Adipose tissue (tissue), 3 donors: ENCODE results near the gene FOXRED1. TPM values are rescaled to one million over a fixed set of nuclear protein-coding genes. Genes with fewer than 3 reads are reported as not detected.
"Not testable (repeated sequence)": the region's sequence is repeated elsewhere in the genome, so short reads cannot be mapped to it uniquely, and the experiment has no call there.

Source experiments
- H3K27ac ChIP-seq: one replicate; pipeline ENCODE4 v1.5.1; 2013; ENCODE audit warnings: low read depth, low read length
- WGBS, 3 donors: extraction: QIAGEN DNeasy Blood & Tissue Kit; methylation state at CpG; one replicate each; pipeline ENCODE4 v1.1.7; 2013; 5-methylcytosine and 5-hydroxymethylcytosine counted together
- polyA plus RNA-seq, 3 donors: library from polyadenylated mRNA; stranded (reverse); fragments of 200-250 nt; gene quantifications; one replicate each; pipeline ENCODE4 v1.2.3, GENCODE V29; 2013
- donor health status: healthy with polysubstance abuse.
- donor health status: Bipolar disorder and iron deficiency.
- donor health status: healthy.

FOXRED1 gene
- polyA plus RNA-seq, 3 donors = 10.4 to 27.7 (median 24.5) TPM

DNA sequence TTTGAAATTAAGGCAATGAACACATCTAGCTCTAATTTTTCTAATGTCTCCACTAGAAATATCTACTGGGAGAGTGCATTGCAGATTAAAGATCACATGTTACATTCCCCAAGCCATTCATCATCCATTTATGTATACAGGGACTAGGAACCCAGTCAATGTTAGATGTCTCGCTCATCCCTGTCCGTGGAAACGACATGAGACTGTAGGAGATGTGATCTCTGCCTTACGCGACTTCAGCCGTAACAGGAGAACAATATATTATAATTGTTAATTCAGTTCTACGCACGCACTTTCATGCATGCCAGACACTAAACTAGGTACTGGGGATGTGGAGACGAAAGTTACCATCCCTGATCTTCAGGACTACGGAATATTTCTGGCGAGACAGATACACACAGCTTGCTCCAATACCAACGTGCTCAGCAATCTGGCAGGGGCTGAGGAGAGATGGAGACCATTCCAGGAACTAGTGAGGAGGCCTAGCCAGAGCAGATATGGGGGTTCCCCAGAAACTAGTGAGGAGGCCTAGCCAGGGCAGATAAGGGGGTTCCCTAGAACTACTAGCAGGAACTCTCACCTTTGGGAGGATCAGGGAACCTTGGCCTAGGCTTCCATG, 35.6 kb downstream of the FOXRED1 start:
- WGBS, 3 donors = 33 to 46% (median 42%) methylated on average over 12 of the region's 12 CpGs
- no peak overlapping the region for H3K27ac ChIP-seq

DNA sequence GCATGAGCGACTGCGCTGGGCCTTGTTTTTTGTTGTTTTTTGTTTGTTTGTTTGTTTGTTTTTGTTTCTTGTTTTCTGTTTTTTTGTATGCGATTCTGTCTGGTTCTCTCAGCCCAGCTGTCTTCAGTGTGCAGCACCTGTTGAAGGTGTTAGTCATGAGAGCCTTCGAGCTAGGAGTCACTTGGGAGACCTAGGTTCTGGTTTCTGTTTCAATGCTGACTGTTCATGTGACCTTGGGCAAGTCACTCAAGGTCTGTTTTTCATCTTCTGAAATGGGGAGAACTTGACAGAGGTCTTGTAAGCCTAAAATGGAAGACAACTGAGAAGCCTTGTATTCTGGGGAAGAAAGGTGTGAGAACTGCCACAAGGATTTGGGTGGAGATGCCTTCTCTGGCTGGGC, 36.7 kb downstream of the FOXRED1 start:
- H3K27ac ChIP-seq = no peak overlapping the region
- 84 to 95% (median 89%) methylated on average over 4 of the region's 4 CpGs for WGBS, 3 donors

DNA sequence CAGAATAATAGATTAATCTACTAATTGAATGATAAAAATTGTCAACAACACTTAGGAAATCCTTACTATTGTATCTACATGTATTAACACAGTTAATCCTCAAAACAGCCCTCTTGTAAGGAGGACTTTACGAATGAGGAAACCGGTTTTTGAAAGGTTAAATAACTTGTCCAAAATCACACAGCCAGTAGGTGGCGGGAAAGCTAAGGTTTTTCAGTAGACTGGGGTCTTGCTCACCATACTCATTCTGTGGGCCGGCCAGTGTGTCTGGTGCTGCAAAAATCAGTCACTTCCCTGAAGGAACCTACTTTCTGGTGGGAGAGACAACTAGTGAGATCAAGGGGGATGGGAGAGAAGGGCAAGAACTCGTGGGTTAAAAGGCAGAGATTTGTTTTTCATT, 38.8 kb downstream of the FOXRED1 start:
- 21 to 35% (median 31%) methylated on average over 5 of the region's 5 CpGs for WGBS, 3 donors

DNA sequence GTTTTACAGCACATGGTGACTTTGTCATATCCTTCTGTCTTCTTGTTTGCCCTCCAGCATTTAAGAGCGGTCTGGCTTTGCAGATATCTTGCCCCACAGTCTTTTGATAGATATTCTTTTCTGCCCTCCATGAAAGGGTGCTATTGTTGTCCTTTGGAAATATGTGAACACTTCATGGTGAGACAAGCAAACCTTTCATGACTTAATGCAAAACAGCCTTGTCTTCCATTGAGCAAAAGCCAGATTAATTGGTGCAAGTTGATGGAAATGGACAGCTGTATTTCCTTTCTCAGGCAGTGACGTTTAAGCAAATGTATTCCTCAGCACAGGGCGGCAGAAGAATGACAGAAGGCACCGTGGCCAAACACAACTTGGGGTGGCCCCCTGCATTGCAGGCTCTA, 39.3 kb downstream of the FOXRED1 start:
- 59 to 86% (median 85%) methylated on average over 4 of the region's 4 CpGs for WGBS, 3 donors
- no peak overlapping the region for H3K27ac ChIP-seq

More for the DNA sequence above, 38.8 kb downstream of the FOXRED1 start:
- H3K27ac ChIP-seq = no peak overlapping the region

DNA sequence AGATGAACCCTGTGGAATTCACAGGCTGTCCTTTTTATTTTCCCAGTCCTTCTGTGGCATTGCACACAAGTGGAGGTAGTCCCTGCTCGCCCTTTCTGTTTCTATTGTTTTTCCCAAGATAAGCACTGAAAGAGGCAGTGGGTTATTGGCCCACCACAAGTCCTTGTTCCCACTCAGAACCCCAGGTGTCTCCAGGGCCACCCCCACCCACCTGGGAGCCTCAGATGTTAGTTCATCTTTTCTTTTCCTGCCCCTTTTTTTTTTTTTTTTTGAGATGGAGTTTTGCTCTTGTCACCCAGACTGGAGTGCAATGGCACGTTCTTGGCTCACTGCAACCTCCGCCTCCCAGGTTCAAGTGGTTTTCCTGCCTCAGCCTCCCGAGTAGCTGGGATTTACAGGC, 39.8 kb downstream of the FOXRED1 start:
- not testable (repeated sequence) for H3K27ac ChIP-seq
- WGBS, 3 donors = 83 to 98% (median 88%) methylated on average over 4 of the region's 4 CpGs

DNA sequence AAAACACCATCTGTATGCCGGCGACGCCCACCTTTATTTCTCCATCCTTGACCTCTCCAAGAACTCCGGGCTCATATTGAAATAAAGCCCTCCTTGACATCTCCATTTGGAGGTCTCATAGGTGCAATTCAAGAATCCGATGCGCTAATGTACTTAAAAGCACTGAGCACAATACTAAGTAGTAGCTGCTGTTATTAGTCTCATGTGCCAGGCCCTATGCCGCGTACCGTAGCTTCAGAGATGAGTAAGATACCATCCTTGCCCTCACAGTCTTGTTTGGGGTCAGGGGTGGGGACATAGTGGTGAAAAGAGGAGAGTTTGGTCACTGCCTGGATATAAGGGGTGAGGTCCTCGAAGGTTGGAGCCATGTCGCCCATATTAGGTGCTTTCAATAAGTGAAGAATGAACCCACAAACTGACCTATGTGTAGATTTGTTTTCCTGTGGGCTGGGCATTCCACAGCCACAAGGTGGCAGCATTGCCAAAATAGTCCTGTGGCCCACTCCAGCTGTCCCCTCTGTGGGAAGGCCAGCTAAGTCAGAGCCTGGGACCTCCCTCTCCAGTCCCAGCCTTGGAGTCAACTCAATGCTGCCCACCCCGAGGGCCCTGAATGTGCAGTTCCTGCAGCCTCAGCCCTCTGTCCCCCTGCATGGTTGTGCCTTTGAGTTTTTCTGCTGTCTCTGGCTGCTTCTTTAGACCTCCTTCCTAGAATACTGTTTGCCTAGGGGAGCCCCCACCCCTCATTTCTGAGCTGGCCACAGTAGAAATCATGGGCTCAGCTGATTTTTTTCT, 41.4 kb downstream of the FOXRED1 start:
- 60 to 70% (median 64%) methylated on average over 12 of the region's 12 CpGs for WGBS, 3 donors
- no peak overlapping the region for H3K27ac ChIP-seq

DNA sequence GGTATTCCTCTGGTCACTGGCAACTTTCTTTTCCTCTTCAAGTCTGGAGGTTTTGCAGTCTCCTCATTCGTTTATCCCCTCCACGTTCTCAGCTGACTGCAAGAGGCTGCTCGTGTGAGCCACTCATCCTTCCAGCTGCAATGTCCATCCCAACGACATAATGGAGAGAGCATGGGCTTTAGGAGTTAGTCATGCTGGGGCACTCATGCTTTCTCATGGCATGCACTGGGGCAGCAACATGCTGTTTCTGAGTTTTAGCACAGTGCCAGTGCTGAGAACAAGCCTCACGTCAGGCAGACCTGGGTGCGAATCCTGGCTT, 42.0 kb downstream of the FOXRED1 start:
- H3K27ac ChIP-seq = no peak overlapping the region
- 52 to 80% (median 52%) methylated on average over 6 of the region's 6 CpGs for WGBS, 3 donors

DNA sequence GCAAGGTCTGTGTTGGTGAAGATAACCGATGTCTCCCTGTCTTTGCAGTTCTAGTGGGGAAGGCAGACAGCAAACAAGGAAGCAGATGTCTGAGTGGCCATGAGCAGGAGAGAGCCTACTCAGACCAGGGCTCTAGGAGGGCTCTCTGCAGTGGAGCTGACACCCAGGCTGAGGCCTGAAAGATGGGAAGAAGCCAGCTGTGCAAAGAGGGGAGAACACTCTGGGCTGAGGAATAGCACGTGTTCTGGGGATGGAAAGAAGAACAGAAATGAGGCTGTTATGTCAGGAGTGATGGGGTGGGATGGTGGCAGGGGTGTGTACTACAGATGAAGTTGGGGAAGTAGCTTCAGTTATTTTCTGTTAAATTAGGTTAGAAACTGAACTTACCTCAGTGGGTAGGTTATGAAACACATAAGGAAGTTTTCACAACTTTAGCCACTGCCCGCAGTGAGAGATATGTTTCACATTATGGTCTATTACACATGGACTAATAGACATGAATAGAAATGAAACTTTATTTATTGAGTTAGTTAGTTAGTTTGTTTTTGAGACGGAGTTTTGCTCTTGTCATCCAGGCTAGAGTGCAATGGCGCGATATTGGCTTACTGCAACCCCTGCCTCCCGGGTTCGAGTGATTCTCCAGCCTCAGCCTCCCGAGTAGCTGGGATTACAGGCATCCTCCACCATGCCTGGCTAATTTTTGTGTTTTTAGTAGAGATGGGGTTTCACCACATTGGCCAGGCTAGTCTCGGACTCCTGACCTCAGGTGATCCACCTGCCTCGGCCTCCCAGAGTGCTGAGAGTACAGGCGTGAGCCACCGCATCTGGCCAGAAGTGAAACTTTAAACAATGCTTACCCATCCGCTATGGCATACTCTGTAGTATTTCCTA, 42.7 kb downstream of the FOXRED1 start:
- 71 to 89% (median 72%) methylated on average over 14 of the region's 14 CpGs for WGBS, 3 donors
- H3K27ac ChIP-seq = peak overlapping the region; percentile 54

DNA sequence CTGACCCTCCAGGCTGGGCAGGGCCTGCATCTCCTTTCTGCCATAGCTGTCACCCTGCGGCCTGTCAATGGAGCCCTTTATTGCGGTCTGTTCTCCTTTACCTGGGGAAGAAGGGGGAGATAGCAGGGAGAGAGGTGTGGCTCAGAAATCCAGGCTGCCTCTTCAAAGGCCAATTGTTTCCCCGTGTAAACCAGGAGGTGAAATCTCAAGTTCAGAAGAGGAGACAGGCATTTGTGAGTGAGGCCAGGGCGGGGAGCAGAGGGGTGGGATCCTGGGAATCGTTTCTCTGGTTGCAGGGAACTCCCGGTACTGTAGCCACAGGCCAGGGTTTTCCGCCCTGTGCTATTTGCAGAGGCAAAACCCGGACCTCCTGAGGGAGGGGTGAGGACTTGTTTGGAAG, 44.0 kb downstream of the FOXRED1 start:
- H3K27ac ChIP-seq = no peak overlapping the region
- WGBS, 3 donors = 66 to 84% (median 74%) methylated on average over 8 of the region's 8 CpGs

DNA sequence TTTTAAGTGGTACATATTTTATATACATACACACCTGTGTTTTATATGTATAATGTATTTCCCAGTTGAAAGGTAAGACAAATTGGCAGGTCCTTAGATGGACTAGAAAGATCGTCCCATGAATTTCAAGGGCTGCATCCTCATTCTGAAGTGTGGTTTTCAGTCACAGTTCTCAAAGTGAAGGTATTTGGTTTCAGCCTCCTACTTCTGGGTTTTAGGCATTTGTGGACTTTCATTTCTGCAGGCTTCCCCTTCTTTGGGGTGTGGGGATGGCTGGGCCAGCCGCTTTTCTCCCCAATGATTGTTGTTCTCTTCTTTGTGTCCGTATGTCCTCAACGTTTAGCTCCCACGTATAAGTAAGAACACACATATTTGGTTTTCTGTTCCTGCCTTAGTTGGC, 44.9 kb downstream of the FOXRED1 start:
- WGBS, 3 donors = 82 to 97% (median 86%) methylated on average over 5 of the region's 5 CpGs
- H3K27ac ChIP-seq = no peak overlapping the region

DNA sequence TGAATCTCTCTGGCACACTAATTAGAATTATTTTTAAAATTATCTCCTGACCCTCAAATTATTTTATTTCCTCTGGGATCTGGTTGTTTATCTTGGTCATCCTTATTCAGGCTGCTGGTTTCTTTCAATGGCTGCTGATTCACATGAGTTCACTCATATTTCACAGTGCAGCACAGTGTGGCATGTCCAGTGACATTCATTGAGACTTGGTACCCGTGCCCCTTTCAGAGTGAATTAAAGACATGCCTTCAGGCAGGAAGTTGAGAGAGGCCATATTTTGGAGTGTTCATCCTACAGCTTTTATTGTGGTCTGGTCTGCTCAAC, 48.4 kb downstream of the FOXRED1 start:
- 42 to 60% (median 45%) methylated on average over 1 of the region's 1 CpG for WGBS, 3 donors

DNA sequence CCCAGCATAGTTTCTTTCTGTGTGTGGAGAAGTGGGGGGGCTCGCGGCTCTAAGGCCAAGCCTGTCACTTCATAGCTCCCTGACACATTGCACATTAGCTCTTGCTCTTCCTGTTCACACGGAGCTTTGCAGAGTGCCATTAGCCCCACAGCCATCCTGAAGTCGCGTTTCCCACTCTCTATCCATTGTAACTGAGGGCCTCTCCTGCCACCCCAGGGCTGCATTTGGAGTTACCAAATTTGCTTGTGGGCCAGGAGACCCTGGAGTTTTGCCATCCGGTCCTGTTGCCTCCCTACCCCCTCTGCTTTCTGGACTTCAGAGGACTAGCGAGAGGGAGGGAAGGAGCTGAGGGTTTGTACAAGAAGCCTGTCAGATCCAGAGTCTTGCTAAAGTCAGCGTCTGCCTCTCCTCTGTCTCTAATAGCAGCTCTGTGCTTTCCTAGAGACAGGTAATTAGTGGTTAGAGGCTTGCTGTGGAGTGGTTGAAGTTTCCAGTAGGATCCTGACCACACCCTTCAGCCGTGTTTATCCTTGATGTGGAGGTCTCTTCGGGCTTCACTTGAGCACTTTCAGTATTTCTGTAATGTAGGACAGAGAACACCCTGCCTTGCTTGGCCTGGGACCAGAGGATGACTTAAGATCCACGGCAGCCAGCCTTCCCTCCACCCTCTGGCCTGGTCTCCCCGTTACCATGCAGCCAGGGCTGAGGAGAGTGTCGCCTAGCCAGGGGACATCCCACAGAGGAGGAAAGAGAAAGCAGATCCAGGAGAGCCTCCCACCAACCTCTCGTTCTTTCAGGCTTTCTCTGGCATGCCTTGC, 49.0 kb downstream of the FOXRED1 start:
- WGBS, 3 donors = 22 to 67% (median 25%) methylated on average over 13 to 14 of the region's 14 CpGs
- H3K27ac ChIP-seq = peak overlapping the region; percentile 44

More for the DNA sequence above, 48.4 kb downstream of the FOXRED1 start:
- H3K27ac ChIP-seq = no peak overlapping the region

DNA sequence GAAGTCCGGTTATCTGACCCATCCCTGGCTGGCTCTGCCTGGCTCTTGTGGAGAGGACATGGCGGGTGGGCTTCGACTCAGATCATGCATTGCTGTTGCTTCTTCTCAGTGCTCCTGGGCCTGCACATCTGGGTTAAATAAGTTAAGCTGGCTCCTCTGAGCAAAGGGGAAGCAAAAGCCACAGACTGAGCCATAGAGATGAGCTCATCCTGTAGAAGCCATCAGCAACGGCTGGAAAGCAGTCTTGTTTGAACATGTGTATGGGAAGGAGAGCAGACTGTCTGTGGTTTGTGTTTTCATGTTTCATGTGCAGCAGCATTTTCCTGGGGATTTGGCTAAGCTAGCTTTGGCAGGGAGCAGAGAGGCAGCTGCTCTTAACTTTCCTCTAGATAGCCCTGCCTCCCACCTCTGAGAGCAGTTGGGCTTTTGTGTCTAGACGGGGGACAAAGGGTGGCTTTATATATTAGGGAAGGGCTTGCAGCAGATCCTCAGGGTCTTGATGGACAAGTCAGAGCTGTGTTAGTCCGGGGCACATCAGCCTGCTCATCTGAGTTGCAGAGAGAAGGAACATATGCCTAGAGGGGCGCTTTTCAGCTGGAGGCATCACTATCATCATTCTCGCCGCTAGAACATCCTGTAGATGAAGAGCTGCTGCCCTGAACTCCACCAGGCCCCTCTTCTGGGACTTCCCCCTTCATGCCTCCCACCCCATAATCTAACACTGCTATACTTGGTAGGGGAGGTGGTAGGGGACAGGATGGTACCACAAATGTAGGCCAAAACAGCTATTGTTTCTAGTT, 49.8 kb downstream of the FOXRED1 start:
- H3K27ac ChIP-seq = peak overlapping the region; percentile 28
- 28 to 69% (median 31%) methylated on average over 9 of the region's 9 CpGs for WGBS, 3 donors

DNA sequence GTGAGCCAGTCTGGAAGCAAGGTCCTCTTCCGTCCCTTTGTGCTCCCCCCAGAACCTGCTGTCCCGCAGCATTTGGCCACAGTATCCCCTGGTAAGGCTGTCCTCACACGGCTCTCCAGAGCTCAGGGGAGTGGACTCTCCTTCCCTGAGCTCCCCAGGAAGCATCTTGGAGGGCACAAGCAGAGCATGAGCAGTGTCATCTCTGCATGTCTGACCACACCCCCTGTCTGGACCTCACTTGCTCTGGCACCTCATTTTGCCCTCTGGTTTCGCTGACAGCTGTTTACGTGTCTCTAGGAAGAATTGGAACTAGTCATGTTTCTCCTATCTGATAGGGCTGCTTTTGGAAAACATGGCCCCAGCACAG, 50.4 kb downstream of the FOXRED1 start:
- peak overlapping the region; percentile 28 for H3K27ac ChIP-seq
- whole genome bisulfite sequencing, 3 donors = 67 to 92% (median 71%) methylated on average over 5 of the region's 5 CpGs

DNA sequence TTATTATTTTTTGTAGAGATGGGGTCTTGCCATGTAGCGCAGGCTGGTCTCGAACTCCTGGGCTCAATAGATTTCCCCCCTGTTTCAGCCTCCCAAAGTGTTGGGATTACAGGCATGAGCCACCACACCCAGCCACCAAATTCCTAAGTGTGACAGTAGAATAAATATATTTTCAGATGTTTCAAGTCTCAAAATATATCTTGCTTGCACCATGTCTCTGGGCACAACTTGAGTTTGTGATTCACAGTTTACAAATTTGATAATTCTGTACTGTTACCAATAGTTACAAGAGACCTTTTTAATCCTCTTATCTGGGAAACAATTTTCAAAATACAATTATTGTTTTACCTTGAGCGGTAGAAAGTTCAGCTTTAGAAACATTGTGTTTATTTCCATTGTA, 54.0 kb downstream of the FOXRED1 start:
- WGBS, 3 donors = 96 to 98% (median 97%) methylated on average over 3 of the region's 3 CpGs
- H3K27ac ChIP-seq = no peak overlapping the region

DNA sequence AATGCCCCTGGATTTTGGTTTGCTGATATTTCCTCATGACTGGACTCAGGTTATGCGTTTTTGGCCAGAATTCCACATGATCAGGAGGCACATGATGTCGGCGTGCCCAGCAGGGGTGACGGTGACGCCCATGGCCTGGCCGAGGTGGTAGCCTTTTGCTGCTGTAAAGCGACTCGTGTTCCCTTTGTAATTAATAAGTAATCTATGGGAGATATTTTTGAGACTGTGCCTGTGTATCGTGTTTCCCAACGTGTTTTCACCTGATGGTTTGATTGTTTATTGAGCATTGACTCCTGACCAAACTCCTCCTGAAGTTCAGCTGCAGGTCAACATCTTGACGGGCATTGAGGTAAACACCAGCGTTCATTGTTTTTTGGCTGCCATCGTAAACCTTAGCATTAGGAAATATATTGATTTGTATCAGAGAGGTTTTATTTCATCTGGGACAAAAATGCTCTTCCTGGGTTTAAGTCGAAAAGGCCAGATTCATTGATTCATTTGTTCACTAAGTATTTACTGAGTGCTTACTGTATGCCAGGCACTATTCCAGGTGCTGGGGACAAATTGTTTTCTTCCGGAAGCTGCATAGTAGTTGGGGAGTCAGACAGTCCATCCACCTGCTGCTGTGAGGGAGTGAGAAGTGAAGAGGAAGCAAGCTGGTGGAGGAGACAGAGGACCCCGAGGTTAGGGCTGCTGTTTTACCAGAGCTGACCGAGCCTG, 58.5 kb downstream of the FOXRED1 start:
- WGBS, 3 donors = 58 to 90% (median 90%) methylated on average over 17 of the region's 17 CpGs
- H3K27ac ChIP-seq = no peak overlapping the region
